Skeletal muscle satellite cell (primary cell): ENCODE data around the gene FRMD3.

ENCODE experiments used
- H3K27me3 ChIP-seq: 2 replicates; pipeline ENCODE4 v1.7.0; 2013; ENCODE audit warnings: low read length; ENCODE audit not compliant: control insufficient read depth, insufficient read depth
- H3K36me3 ChIP-seq: 2 replicates; pipeline ENCODE4 v1.7.0; 2013; ENCODE audit warnings: mild to moderate bottlenecking, control low read depth, low read length; ENCODE audit not compliant: insufficient read depth
- H3K4me1 ChIP-seq: 2 replicates; pipeline ENCODE4 v1.7.0; 2013; ENCODE audit warnings: low read length; ENCODE audit not compliant: control insufficient read depth, insufficient read depth
- H3K4me2 ChIP-seq: 2 replicates; pipeline ENCODE4 v1.7.0; 2013; ENCODE audit warnings: mild to moderate bottlenecking, low read length
- H3K4me3 ChIP-seq: 2 replicates; pipeline ENCODE4 v1.7.0; 2013; ENCODE audit warnings: low read length
- H3K9ac ChIP-seq: 2 replicates; pipeline ENCODE4 v1.7.0; 2013; ENCODE audit warnings: mild to moderate bottlenecking, low read depth, low read length, moderate library complexity
- H3K9me3 ChIP-seq: replicated peaks from 2 replicates; pipeline ENCODE4 v1.7.0; 2013; ENCODE audit warnings: mild to moderate bottlenecking, control low read depth, low read length

Gene FRMD3

DNA sequence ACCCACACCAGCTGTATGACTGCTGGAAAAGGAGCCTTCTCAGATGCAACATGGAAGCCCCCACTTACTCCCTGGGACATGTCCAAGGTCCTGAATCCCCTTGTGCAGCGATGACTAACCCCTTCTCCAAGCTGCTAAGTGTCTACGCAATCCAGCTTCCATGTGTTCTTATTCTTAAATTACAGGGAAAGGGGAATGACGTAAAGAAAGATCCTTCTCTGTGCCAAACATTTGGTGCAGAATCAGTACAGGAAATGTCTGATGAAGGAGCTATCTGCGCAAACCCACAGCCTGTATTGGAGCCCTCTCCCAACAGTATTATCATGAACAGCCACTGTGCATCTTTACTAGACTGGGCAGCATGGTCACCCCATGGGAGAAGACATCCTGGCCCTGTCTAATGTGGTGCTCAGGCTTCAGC is 183.2 kb downstream of the FRMD3 start:
- no peaks in the 10 kb centered on the region for H3K4me1 ChIP-seq

DNA sequence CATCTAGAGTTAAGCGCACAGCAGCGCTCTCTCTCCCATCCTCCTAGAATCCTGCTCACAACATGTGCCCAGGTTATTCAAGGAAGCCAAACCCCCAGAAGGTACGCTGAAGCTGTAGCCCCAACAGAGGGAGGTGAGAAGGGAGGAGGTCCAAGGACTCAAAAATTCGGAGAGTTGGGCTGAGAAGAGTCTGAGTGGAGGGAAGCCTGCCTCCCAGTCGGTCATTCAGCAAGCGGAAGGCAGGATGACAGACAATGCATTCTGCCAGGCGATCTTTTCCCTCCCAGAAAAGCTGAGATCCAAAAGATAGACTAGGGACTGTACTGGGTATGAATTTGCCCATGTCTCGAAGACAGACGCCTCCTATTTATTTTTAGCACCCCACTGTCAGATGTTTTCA is 189.2 kb downstream of the FRMD3 start:
- no peak overlapping the region for H3K4me2 ChIP-seq
- no peaks in the 10 kb centered on the region for H3K36me3 ChIP-seq
- no peaks in the 10 kb centered on the region for H3K4me1 ChIP-seq
- H3K4me3 ChIP-seq: no peak overlapping the region
- no peaks in the 10 kb centered on the region for H3K9me3 ChIP-seq
- H3K9ac ChIP-seq: no peak overlapping the region
- H3K27me3 ChIP-seq: no peaks in the 10 kb centered on the region

More for the DNA sequence above, 183.2 kb downstream of the FRMD3 start:
- H3K36me3 ChIP-seq: no peaks in the 10 kb centered on the region
- no peaks in the 10 kb centered on the region for H3K9me3 ChIP-seq
- H3K4me3 ChIP-seq: no peak overlapping the region
- H3K9ac ChIP-seq: no peak overlapping the region
- no peaks in the 10 kb centered on the region for H3K27me3 ChIP-seq
- H3K4me2 ChIP-seq: no peak overlapping the region

DNA sequence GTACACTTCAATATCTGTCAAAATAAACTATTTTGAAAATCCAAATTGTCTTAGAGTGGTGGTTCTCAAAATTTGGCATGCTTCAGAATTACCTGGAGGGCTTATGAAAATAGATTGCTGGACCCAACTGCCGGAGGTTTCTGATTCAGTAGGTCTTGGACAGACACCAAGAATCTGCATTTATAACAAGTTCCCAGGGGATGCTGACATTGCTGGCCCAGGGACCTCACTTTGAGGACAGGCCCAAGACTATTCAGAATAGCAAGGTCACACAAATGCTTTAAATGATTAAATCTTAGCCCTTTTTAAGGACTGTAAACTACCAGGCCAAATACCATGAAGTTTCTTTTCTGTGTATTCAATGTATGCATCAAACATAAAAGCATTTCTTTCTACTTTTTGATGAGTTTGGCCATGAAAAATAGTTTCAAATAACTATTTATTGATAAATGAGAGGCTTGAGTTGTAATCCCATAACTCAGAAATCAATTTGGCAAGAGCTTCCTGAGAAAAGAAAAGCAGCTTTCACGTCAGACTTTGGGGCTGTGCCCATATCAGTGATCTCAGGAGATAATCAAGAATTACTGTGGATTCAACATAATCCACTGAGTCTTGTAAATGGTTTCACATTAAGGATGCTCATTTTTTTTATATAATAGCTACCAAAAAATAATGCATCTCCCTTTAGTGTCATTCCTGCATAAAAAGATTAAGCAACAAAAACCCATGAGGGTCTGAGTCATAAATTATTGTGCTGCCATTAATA is 191.4 kb downstream of the FRMD3 start:
- no peaks in the 10 kb centered on the region for H3K9me3 ChIP-seq

DNA sequence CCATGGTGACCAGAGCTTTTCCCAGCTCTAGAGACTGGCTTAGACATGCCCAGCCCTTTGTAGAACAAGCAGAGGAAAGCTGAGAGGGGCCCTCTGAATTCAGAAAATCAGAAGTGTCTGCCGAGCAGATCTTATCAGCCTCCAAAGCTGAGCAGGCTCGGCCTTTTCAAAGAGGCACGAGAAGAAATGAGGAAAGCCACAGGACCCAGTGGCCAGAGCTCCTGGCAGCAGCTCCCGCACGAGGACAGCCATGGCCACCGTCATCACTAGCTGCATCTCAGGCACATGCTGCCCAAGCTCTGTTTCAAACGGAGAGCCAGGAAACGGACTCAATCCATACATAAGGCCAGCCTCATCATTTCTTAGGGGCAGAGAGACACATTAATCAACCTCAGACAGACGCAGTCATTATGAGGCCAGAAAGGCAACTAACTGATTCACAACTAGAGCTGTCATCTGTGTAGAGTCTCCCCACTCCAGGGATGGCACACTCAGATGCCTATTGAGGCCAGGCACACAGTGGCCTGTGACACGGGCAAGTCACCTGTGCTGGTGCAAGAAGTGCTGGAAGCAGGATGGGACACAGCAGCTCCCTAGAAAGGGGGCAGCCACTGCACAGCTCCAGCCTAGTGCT is 194.7 kb downstream of the FRMD3 start:
- Histone ChIP-seq H3K9ac (no peak overlapping the region), H3K9me3 (no peaks in the 10 kb centered on the region), H3K27me3 (no peaks in the 10 kb centered on the region), H3K4me1 (no peaks in the 10 kb centered on the region), H3K36me3 (no peaks in the 10 kb centered on the region), H3K4me2 (no peak overlapping the region), H3K4me3 (no peak overlapping the region)

More for the DNA sequence above, 191.4 kb downstream of the FRMD3 start:
- H3K27me3 ChIP-seq: no peaks in the 10 kb centered on the region
- no peaks in the 10 kb centered on the region for H3K36me3 ChIP-seq
- H3K9ac ChIP-seq: no peak overlapping the region
- no peaks in the 10 kb centered on the region for H3K4me1 ChIP-seq
- H3K4me2 ChIP-seq: no peak overlapping the region
- no peak overlapping the region for H3K4me3 ChIP-seq

DNA sequence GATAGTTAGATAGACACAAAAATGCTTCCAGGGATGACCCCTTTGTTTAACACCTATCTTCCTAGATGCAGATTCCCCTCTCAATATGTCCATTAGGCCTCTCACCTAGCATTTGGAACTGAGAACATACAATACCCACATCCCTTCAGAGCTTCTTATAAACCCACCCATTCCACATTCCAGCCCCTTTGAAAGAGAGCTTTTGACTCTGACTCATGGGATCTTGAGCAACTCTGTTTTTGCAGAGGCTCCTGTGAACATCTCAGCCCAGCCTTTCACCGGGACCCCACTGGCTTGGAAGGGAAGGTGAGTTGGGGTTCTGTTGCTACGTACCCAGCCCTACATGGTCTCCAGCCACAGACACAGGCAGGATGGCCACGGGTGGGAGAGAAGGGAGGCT is 195.5 kb downstream of the FRMD3 start:
- H3K4me2 ChIP-seq: no peak overlapping the region
- H3K27me3 ChIP-seq: no peaks in the 10 kb centered on the region
- H3K36me3 ChIP-seq: no peaks in the 10 kb centered on the region
- no peaks in the 10 kb centered on the region for H3K4me1 ChIP-seq
- no peak overlapping the region for H3K9ac ChIP-seq
- H3K9me3 ChIP-seq: no peaks in the 10 kb centered on the region
- H3K4me3 ChIP-seq: no peak overlapping the region

DNA sequence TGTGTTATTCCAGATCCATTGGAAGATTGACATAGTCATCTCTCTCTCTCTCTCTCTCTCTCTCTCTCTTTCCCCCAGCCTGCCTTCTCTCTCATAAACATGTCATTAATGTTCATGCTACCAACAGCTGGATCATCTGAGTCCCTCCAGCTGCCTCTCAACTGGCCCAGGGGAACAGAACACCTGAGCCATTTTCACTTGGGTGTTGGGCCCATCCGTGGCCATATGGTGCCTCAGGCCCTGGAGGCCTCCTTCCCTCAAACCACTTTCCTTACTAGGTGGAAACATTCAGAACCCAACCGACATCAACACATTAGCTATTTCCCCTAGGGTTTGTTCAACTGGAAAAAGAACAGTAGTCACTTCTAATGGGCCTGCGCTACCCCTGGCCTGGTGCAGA is 196.2 kb downstream of the FRMD3 start:
- Histone ChIP-seq H3K9ac (no peak overlapping the region), H3K9me3 (no peaks in the 10 kb centered on the region), H3K4me1 (no peaks in the 10 kb centered on the region), H3K36me3 (no peaks in the 10 kb centered on the region), H3K4me3 (no peak overlapping the region), H3K4me2 (no peak overlapping the region), H3K27me3 (no peaks in the 10 kb centered on the region)

DNA sequence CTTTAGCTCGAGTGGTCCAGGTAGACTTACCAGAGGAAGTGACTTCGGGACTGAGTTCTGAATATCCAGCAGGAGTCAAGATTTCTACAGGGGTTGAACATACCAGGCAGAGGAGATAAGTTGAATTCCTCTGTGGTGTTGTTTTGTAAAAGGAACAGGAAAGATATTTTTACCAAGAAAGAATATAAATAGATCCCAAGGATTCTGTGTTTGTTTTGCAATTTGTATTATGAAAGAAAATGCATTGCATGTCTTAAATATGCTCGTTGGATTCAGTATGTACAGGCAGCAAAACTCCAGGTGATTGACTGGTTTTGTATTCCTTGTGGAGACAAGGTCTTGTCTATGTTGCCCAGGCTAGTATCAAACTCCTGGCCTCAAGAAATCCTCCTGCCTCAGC is 197.8 kb downstream of the FRMD3 start:
- no peaks in the 10 kb centered on the region for H3K36me3 ChIP-seq
- H3K27me3 ChIP-seq: no peaks in the 10 kb centered on the region
- no peaks in the 10 kb centered on the region for H3K4me1 ChIP-seq
- H3K4me3 ChIP-seq: no peak overlapping the region
- no peak overlapping the region for H3K4me2 ChIP-seq
- H3K9ac ChIP-seq: no peak overlapping the region
- no peaks in the 10 kb centered on the region for H3K9me3 ChIP-seq

DNA sequence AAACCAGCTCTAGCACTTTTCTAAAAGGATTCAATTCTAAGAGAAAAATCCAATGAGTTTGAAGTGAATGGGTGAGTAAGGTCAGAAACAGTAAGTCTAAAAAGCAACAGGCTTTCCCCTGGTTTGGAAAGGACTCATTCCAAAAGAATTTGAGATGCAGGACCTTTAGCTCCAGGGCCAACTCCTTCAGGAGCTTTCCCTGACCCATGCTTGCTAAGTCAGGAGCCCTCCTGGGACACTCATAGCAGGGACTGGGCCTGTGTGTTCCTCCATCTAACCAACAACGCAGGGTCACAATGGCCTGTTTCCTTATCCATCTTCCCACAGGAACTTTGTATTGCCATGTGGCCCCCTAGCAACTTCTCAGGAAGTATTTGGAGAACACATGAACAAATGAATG is 198.8 kb downstream of the FRMD3 start:
- H3K36me3 ChIP-seq: no peaks in the 10 kb centered on the region
- H3K27me3 ChIP-seq: no peaks in the 10 kb centered on the region
- H3K9me3 ChIP-seq: no peaks in the 10 kb centered on the region
- no peak overlapping the region for H3K4me2 ChIP-seq
- H3K4me3 ChIP-seq: no peak overlapping the region
- H3K9ac ChIP-seq: no peak overlapping the region
- no peaks in the 10 kb centered on the region for H3K4me1 ChIP-seq

DNA sequence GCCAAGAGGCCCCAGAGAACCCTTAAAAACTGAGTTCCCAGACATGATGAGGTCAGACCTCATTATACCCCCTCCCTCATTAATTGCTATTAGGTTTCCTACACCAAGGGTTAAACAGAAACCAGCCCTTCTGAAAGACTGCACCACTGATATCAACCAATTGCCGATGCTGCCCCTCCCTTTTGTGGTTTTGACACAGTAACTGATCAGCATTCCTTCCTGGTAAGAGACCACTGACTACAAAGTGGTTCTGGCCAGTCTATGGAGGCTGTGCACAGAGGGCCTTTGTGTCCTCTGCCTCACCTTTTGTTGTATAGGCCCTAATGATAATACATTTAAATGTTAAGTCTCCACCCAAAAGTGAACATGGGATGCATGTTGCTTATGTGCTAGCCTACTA is 201.5 kb downstream of the FRMD3 start:
- no peaks in the 10 kb centered on the region for H3K36me3 ChIP-seq
- H3K4me2 ChIP-seq: no peak overlapping the region
- no peaks in the 10 kb centered on the region for H3K27me3 ChIP-seq
- no peak overlapping the region for H3K9ac ChIP-seq
- no peaks in the 10 kb centered on the region for H3K9me3 ChIP-seq
- no peak overlapping the region for H3K4me3 ChIP-seq
- H3K4me1 ChIP-seq: no peaks in the 10 kb centered on the region

DNA sequence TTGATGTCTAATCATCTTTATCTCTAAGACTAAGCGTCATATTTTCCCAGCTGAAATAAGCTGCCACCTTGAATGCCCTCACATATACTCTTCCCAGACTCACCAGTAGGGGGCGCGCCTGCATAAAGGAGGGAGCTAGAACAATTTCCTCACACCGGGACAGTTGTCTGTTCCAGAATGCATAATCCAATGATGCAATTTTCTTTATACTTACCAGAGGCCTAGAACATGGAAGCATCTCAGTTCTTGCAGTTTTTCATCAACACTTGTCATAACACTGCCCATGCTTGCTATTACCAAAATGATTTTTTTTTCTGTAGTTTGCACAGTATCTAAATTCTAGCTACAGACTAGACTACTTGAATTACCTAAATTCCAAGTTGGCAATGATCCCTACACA is 203.9 kb downstream of the FRMD3 start:
- Histone ChIP-seq H3K4me2 (no peak overlapping the region), H3K9me3 (no peaks in the 10 kb centered on the region), H3K4me1 (no peaks in the 10 kb centered on the region), H3K27me3 (no peaks in the 10 kb centered on the region), H3K36me3 (no peaks in the 10 kb centered on the region), H3K9ac (no peak overlapping the region), H3K4me3 (no peak overlapping the region)

DNA sequence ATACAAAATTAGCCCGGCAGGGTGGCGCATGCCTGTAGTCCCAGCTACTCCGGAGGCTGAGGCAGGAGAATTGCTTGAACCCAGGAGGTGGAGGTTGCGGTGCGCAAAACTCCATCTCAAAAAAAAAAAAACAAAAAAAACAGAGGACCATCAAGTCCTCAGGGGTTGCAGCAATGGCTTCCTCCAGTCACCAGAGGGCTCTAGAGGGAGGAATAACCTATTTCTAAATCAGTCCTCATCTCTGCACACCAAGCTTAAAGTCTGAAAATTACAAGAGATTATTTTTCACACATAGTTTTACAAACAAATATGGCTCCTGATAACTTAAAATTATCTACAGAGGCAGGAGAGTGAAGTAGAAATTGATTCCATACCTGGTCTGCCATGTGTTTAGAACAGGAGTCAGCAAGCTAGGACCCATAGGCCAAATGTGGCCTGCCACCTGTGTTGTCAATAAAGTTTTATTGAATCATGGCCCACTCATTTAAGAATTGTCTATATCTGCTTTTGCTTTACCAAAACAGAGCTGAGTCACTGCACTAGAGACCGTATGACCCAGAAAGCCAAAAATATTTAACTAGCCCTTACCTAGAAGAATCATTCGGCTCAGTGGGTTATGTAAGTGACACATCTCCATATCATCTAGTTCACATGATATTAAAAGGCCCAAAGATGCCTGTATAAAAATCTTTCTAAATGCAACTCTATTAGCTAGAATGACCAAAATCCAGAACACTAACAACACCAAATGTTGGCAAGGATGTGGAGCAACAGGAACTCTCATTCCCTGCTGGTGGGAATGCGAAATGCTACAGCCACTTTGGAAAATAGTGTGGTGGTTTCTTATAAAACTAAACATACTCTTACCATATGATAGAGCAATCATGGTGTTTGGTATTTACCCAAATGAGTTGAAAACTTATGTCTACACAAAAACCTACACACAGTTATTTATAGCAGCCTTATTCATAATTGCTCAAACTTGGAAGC is 207.7 kb downstream of the FRMD3 start:
- no peaks in the 10 kb centered on the region for H3K9me3 ChIP-seq
- no peaks in the 10 kb centered on the region for H3K4me1 ChIP-seq
- H3K4me2 ChIP-seq: no peak overlapping the region
- H3K4me3 ChIP-seq: no peak overlapping the region
- no peaks in the 10 kb centered on the region for H3K36me3 ChIP-seq
- H3K27me3 ChIP-seq: no peaks in the 10 kb centered on the region
- H3K9ac ChIP-seq: no peak overlapping the region
